CD14-positive monocyte (primary cell): ENCODE results near the gene VWA3A. TPM values are rescaled to one million over a fixed set of nuclear protein-coding genes. Genes with fewer than 3 reads are reported as not detected.

ENCODE experiments used
- DNase-seq, 3 donors: peaks; one replicate each; pipeline ENCODE4 v3.0.0-alpha.2; 2011 to 2022
- H2AFZ ChIP-seq: 2 replicates; pipeline ENCODE4 v1.6.0; 2012; ENCODE audit warnings: mild to moderate bottlenecking, low read depth, low read length, inconsistent platforms; ENCODE audit not compliant: insufficient read depth, poor library complexity, severe bottlenecking
- H3K27ac ChIP-seq, 2 donors: 1 replicate in 1 of 2; 2 replicates in 1 of 2; pipeline ENCODE4 v1.5.1; 2012 to 2013; ENCODE audit warnings: low read length in 2 of 2, control low read depth in 1 of 2, inconsistent platforms in 1 of 2, low read depth in 1 of 2, mild to moderate bottlenecking in 1 of 2
- H3K27me3 ChIP-seq, 2 donors: one replicate each; pipeline versions ENCODE4 v1.6.0 to v1.6.1; 2011 to 2013; ENCODE audit warnings: low read length in 2 of 2; ENCODE audit not compliant: control insufficient read depth in 2 of 2, insufficient read depth in 2 of 2
- H3K36me3 ChIP-seq, 2 donors: replicated peaks in 1 of 2; 1 replicate in 1 of 2; 2 replicates in 1 of 2; pipeline versions ENCODE4 v1.5.1 to v1.6.1; 2012 to 2013; ENCODE audit warnings: low read length in 2 of 2, control low read depth in 1 of 2, inconsistent platforms in 1 of 2, mild to moderate bottlenecking in 1 of 2; ENCODE audit not compliant: insufficient read depth in 2 of 2, control insufficient read depth in 1 of 2
- H3K4me1 ChIP-seq, 2 donors: 1 replicate in 1 of 2; 2 replicates in 1 of 2; pipeline versions ENCODE4 v1.5.1 to v1.6.1; 2012 to 2013; ENCODE audit warnings: low read length in 2 of 2, control low read depth in 1 of 2, inconsistent platforms in 1 of 2, mild to moderate bottlenecking in 1 of 2, moderate library complexity in 1 of 2; ENCODE audit not compliant: insufficient read depth in 2 of 2, control insufficient read depth in 1 of 2
- H3K4me2 ChIP-seq: replicated peaks from 2 replicates; pipeline ENCODE3; 2012; ENCODE audit warnings: low read length, moderate library complexity, mild to moderate bottlenecking; ENCODE audit not compliant: poor library complexity, severe bottlenecking; ENCODE audit errors: extremely low read depth
- H3K4me3 ChIP-seq, 3 experiments: fragments of 200-600 bp in 1 of 3; sonication (generic) in 1 of 3; replicated peaks in 1 of 3; 1 replicate in 2 of 3; 2 replicates in 1 of 3; pipeline ENCODE4 v1.5.1; 2011 to 2013; ENCODE audit warnings: low read length in 3 of 3, mild to moderate bottlenecking in 3 of 3, control low read depth in 2 of 3, low read depth in 2 of 3, inconsistent platforms in 1 of 3, moderate library complexity in 1 of 3
- H3K79me2 ChIP-seq: 2 replicates; pipeline ENCODE4 v1.6.0; 2012; ENCODE audit warnings: mild to moderate bottlenecking, control low read depth, inconsistent platforms, low read length, moderate library complexity; ENCODE audit not compliant: insufficient read depth
- H3K9ac ChIP-seq: 2 replicates; pipeline ENCODE4 v1.6.0; 2017; ENCODE audit warnings: low read length, mild to moderate bottlenecking; ENCODE audit not compliant: insufficient read depth, poor library complexity, severe bottlenecking
- H3K9me3 ChIP-seq, 2 donors: replicated peaks in 1 of 2; 1 replicate in 1 of 2; 2 replicates in 1 of 2; pipeline versions ENCODE4 v1.5.1 to v1.6.1; 2012 to 2013; ENCODE audit warnings: low read length in 2 of 2, control low read depth in 1 of 2; ENCODE audit not compliant: control insufficient read depth in 1 of 2, insufficient read depth in 1 of 2
- H4K20me1 ChIP-seq: 2 replicates; pipeline ENCODE4 v1.6.0; 2012; ENCODE audit warnings: mild to moderate bottlenecking, low read length, control low read depth, moderate library complexity; ENCODE audit not compliant: insufficient read depth
- H3K27ac Mint-ChIP-seq, 7 donors: one replicate each; pipeline ENCODE4 v1.8.0; 2020; ENCODE audit warnings: mild to moderate bottlenecking in 7 of 7, mixed read lengths in 7 of 7, moderate library complexity in 6 of 7, inconsistent platforms in 2 of 7
- H3K27me3 Mint-ChIP-seq, 3 donors: one replicate each; pipeline ENCODE4 v1.8.0; 2021 to 2022; ENCODE audit warnings: low read depth in 3 of 3, mild to moderate bottlenecking in 3 of 3, mixed read lengths in 3 of 3, moderate library complexity in 3 of 3, inconsistent platforms in 1 of 3
- H3K36me3 Mint-ChIP-seq, 2 donors: one replicate each; pipeline ENCODE4 v1.8.0; 2020; ENCODE audit warnings: mixed read lengths in 2 of 2, inconsistent platforms in 1 of 2, mild to moderate bottlenecking in 1 of 2
- H3K4me1 Mint-ChIP-seq: one replicate; pipeline ENCODE4 v1.8.0; 2020; ENCODE audit warnings: mild to moderate bottlenecking, mixed read lengths
- H3K4me3 Mint-ChIP-seq, 2 donors: one replicate each; pipeline ENCODE4 v1.8.0; 2020; ENCODE audit warnings: mild to moderate bottlenecking in 2 of 2, mixed read lengths in 2 of 2, moderate library complexity in 1 of 2
- H3K9me3 Mint-ChIP-seq, 7 donors: one replicate each; pipeline ENCODE4 v1.8.0; 2020 to 2022; ENCODE audit warnings: mixed read lengths in 7 of 7, mild to moderate bottlenecking in 6 of 7, moderate library complexity in 6 of 7, inconsistent platforms in 2 of 7
- WGBS: methylation state at CpG from one replicate; pipeline ENCODE4 v1.1.5; 2013; ENCODE audit warnings: missing lambda C conversion rate; ENCODE audit not compliant: insufficient coverage; 5-methylcytosine and 5-hydroxymethylcytosine counted together
- intact Hi-C, 2 donors: fragments of 100-400 bp; cut with micrococcal nuclease; formaldehyde crosslinking; loops; one replicate each; pipeline versions ENCODE4 v1.15.0 to v1.15.1; 2023
- polyA plus RNA-seq, 3 donors: library from polyadenylated mRNA; depleted of rRNA in 1 of 3; unstranded in 2 of 3; stranded (reverse) in 1 of 3; fragments of 300-500 nt in 2 of 3; fragments of >200 nt in 1 of 3; fragmentation: Illumina TruSeq in 2 of 3; gene quantifications; 1 replicate in 2 of 3; 2 replicates in 1 of 3; pipeline ENCODE4 v1.2.3, GENCODE V29; 2012 to 2021
- TF ChIP-seq, protein P1 (sequence below): fragments of 200-600 bp; IDR thresholded peaks from one replicate; pipeline ENCODE4 v1.8.0; 2022; ENCODE audit warnings: antibody characterized with exemption, mild to moderate bottlenecking

The VWA3A gene
- polyA plus RNA-seq, 3 donors = 0.09 TPM; not detected in 2

DNA sequence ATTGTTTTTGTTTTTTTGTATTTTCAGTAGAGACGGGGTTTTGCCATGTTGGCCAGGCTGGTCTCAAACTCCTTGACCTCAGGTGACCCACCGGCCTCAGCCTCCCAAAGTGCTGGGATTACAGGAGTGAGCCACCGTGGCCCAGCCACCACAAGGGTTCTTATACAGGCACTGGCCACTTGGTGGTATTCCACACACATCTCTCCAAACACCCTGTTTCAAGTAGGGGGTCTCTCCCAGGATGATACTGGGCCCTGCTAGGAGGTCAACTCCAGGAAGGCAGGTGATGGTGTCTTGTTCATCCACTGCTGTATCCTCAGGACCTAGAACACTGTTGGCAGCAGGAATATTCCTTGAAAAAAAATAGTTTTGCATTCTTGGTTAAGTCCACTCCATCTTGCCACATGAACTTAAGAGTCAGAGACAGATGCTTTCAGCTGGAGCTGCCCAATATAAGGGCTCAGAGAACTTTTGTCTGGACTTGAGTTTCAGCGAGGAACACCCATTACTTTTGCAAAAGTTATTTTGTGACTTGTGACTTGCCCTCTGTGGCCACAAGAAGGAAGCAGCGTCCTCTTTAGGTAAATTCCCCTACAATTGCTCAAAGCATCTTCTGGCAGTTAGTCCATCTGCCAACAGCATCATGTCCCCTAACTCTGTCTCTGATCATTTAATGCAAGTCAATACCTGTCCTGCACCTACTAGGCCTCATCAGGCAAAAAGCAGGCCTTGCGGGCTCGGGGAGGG, 106.4 kb downstream of the VWA3A start:
- Histone ChIP-seq H3K4me1 (peaks cover 17 to 20% of the 10 kb centered on the region in 2 donors), H3K27ac (no peak overlapping the region), H3K79me2 (no peaks in the 10 kb centered on the region), H4K20me1 (no peaks in the 10 kb centered on the region), H3K36me3 (no peaks in the 10 kb centered on the region), H3K4me3 (no peak overlapping the region), H3K9ac (no peak overlapping the region), H3K9me3 (no peaks in the 10 kb centered on the region), H2AFZ (no peak overlapping the region), H3K4me2 (no peak overlapping the region), H3K27me3 (no peaks in the 10 kb centered on the region)
- H3K9me3 Mint-ChIP-seq = peaks cover 0 to 2% (median 0%) of the 10 kb centered on the region in 7 donors
- H3K4me1 Mint-ChIP-seq = peaks cover 15% of the 10 kb centered on the region
- H3K27ac Mint-ChIP-seq = peak overlapping the region in 2 of 7 donors; percentile 37 to 52
- WGBS = 72% methylated on average over 4 of the region's 7 CpGs
- H3K4me3 Mint-ChIP-seq = no peak overlapping the region
- H3K36me3 Mint-ChIP-seq = no peaks in the 10 kb centered on the region
- peak in 1 of 3 donors; percentile 33 for DNase-seq
- TF ChIP-seq, protein P1, sequence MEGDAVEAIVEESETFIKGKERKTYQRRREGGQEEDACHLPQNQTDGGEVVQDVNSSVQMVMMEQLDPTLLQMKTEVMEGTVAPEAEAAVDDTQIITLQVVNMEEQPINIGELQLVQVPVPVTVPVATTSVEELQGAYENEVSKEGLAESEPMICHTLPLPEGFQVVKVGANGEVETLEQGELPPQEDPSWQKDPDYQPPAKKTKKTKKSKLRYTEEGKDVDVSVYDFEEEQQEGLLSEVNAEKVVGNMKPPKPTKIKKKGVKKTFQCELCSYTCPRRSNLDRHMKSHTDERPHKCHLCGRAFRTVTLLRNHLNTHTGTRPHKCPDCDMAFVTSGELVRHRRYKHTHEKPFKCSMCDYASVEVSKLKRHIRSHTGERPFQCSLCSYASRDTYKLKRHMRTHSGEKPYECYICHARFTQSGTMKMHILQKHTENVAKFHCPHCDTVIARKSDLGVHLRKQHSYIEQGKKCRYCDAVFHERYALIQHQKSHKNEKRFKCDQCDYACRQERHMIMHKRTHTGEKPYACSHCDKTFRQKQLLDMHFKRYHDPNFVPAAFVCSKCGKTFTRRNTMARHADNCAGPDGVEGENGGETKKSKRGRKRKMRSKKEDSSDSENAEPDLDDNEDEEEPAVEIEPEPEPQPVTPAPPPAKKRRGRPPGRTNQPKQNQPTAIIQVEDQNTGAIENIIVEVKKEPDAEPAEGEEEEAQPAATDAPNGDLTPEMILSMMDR = no peak
- intact Hi-C loops = loop anchor here (10.0 kb wide), 2 partner anchors 176 to 604 kb away; partner anchors contain the start of genes CDR2 (in 2 of the 2) and METTL9 (in 1 of the 2)
- H3K27me3 Mint-ChIP-seq = peaks cover 2 to 7% (median 6%) of the 10 kb centered on the region in 3 donors

DNA sequence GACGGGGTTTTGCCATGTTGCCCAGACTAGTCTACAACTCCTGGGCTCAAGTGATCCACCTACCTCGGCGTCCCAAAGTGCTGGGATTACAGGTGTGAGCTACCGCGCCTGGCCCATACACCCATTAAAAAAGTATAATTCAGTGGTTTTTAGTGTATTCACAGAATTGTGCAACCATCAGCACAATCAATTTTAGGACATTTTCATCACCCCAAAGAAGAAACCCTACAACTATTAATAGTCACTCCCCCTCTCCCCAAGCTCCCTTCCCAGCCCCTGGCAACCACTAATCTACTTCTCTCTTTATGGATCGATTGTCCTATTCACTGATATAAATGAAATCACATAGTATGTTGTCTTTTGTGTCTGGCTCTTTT, 109.9 kb downstream of the VWA3A start:
- H3K4me2 ChIP-seq = no peak overlapping the region
- Mint-ChIP-seq H3K4me1 (peaks cover 9% of the 10 kb centered on the region), H3K27me3 (peaks cover 0 to 4% (median 2%) of the 10 kb centered on the region in 3 donors), H3K36me3 (no peaks in the 10 kb centered on the region), H3K9me3 (peaks cover 0 to 5% (median 0%) of the 10 kb centered on the region in 7 donors), H3K27ac (peak overlapping the region in 1 of 7 donors; percentile 42), H3K4me3 (no peak overlapping the region)
- no peak overlapping the region for H3K9ac ChIP-seq
- H3K27ac ChIP-seq = no peak overlapping the region
- H3K36me3 ChIP-seq = no peaks in the 10 kb centered on the region
- no peaks in the 10 kb centered on the region for H3K9me3 ChIP-seq
- H3K27me3 ChIP-seq = no peaks in the 10 kb centered on the region
- intact Hi-C loops = no loop called here
- no peak overlapping the region for H3K4me3 ChIP-seq
- no peak overlapping the region for H2AFZ ChIP-seq
- peaks cover 7% of the 10 kb centered on the region for H3K79me2 ChIP-seq
- peaks cover 6 to 16% of the 10 kb centered on the region in 2 donors for H3K4me1 ChIP-seq
- WGBS = no CpG with 5 or more reads among the region's 6 CpGs
- DNase-seq = no peak
- TF ChIP-seq, protein P1 = no peak
- H4K20me1 ChIP-seq = no peaks in the 10 kb centered on the region
